Measurements from ENCODE around the gene DGKI. TPM values are rescaled to one million over a fixed set of nuclear protein-coding genes. Genes with fewer than 3 reads are reported as not detected.

The DGKI gene
- total RNA-seq, 1 experiment from 2014 or later: not detected

DNA sequence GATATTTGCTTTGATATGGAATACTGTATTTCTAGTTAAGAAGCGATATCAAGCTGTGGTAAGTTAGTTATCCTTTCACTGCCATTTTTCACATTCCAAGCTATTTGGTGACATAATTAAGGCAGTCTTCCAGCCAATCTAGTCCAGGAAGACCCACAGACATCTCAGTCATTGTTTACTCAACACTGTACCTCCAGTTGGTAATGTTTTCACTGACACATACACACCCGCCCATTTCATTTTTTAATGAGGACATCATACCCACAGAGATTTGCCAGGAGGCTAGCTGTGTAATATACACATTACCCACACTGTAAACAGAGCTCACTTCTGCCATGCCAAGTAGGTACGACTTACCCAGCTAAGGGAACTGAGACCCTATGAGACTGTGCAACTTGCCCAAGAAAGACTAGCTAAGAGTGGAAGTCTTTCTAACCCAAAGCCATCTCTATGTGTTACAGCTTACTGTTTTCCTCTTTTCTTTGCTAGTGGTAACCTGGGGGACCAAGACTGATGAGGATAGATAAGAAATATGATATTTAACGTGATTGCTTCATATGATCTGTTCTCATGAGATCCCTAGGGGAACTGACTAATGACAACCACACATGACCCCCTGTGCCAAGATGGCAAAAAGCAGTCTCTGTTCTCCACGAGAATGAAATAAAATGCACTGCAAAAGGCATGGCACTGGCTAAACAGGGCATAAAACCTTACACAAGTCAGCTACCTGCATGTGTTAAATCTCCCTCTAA, 179.0 kb downstream of the DGKI start:
- intact Hi-C loops (cut with micrococcal nuclease; ENCODE audit: unreplicated experiment): no loop called here
- no TSS peak for BruUV-seq (replicated peaks)
- POLR2A ChIA-PET: no interaction called here

GRCh38 chr7:137664846-137665245, 181.9 kb downstream of the DGKI start:
- no peak for ATAC-seq
- ChIA-PET CTCF (no interaction called here), POLR2A (no interaction called here)
- DNase-seq (ENCODE audit: low read depth, low spot score): no peak
- in situ Hi-C loops (cut with HindIII; ENCODE audit: low pct_unique_long_range_greater_than_20kb, low sequenced_read_pairs): no loop called here
- Histone ChIP-seq H3K27me3 (ENCODE audit: control insufficient read depth, insufficient read depth, low read length) (peaks cover 8% of the 10 kb centered on the region), H3K9me3 (ENCODE audit: control insufficient read depth, insufficient read depth, low read depth, low read length) (no peaks in the 10 kb centered on the region), H3K4me3 (ENCODE audit: low read depth in 2 of 2, low read length in 2 of 2) (no peak overlapping the region), H3K36me3 (ENCODE audit: control insufficient read depth, insufficient read depth, low read length) (no peaks in the 10 kb centered on the region), H3K4me1 (ENCODE audit: control insufficient read depth, insufficient read depth, low read length) (no peaks in the 10 kb centered on the region), H3K27ac (ENCODE audit: low read length) (no peak overlapping the region)
- BruUV-seq (replicated peaks): no TSS peak
- intact Hi-C loops (cut with micrococcal nuclease; ENCODE audit: unreplicated experiment): no loop called here
- no peak for TF ChIP-seq SIN3A (IDR thresholded peaks at IDR 0.05; ENCODE audit: borderline replicate concordance, insufficient read depth, low read depth, low read length)
- no peak for TF ChIP-seq TCF7L2 (IDR thresholded peaks at IDR 0.05; ENCODE audit: low read depth, low read length)
- no peak for TF ChIP-seq REST (IDR thresholded peaks at IDR 0.05; ENCODE audit: insufficient read depth in 1 of 2, low read depth in 2 of 2, low read length in 1 of 2)
- TF ChIP-seq CTCF (IDR thresholded peaks at IDR 0.05): no peak
- TF ChIP-seq POLR2AphosphoS5 (IDR thresholded peaks at IDR 0.05; ENCODE audit: low read depth, low read length): no peak

More for the DNA sequence above, 179.0 kb downstream of the DGKI start:
- no peak overlapping the region for H3K27ac ChIP-seq (ENCODE audit: low read length)
- no peaks in the 10 kb centered on the region for H3K4me1 ChIP-seq (ENCODE audit: control insufficient read depth, insufficient read depth, low read length)
- ATAC-seq: no peak
- peaks cover 11% of the 10 kb centered on the region for H3K27me3 ChIP-seq (ENCODE audit: control insufficient read depth, insufficient read depth, low read length)
- in situ Hi-C loops (cut with HindIII; ENCODE audit: low pct_unique_long_range_greater_than_20kb, low sequenced_read_pairs): no loop called here
- H3K4me3 ChIP-seq (ENCODE audit: low read depth in 2 of 2, low read length in 2 of 2): no peak overlapping the region
- H3K9me3 ChIP-seq (ENCODE audit: control insufficient read depth, insufficient read depth, low read depth, low read length): no peaks in the 10 kb centered on the region
- H3K36me3 ChIP-seq (ENCODE audit: control insufficient read depth, insufficient read depth, low read length): no peaks in the 10 kb centered on the region
- CTCF ChIA-PET: no interaction called here
- no peak for TF ChIP-seq TCF7L2 (IDR thresholded peaks at IDR 0.05; ENCODE audit: low read depth, low read length)
- no peak for TF ChIP-seq POLR2AphosphoS5 (IDR thresholded peaks at IDR 0.05; ENCODE audit: low read depth, low read length)
- no peak for TF ChIP-seq CTCF (IDR thresholded peaks at IDR 0.05)
- no peak for TF ChIP-seq REST (IDR thresholded peaks at IDR 0.05; ENCODE audit: insufficient read depth in 1 of 2, low read depth in 2 of 2, low read length in 1 of 2)
- TF ChIP-seq SIN3A (IDR thresholded peaks at IDR 0.05; ENCODE audit: borderline replicate concordance, insufficient read depth, low read depth, low read length): no peak
- peak; percentile 69 for DNase-seq (ENCODE audit: low read depth, low spot score)
